Measurements from ENCODE around the gene MYO5B.

DNA sequence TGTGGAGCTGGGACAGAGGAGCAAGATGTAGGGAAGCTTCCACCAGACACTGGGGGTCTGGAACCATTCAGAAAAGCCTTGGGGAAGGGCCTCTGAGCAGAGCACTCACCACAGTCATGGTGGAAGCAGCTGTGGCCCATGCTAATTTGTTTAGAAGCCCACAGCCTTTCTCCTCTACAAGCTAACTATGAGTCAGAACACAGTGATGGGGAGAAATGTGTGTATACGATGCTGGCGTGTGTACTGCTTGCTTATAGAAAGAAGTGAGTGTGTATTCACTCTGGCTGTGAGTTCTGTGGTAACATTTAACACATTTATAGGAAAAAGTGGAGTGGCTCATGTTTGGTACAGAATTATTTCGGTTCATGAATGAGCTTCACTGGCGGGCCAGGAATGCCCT lies 224.6 kb downstream of the MYO5B start:
- no peak for TF ChIP-seq CTCF (IDR thresholded peaks at IDR 0.05)
- TF ChIP-seq POLR2A (IDR thresholded peaks at IDR 0.05), result no peak
